Measurements from ENCODE around the gene PYHIN1.

The PYHIN1 gene

DNA sequence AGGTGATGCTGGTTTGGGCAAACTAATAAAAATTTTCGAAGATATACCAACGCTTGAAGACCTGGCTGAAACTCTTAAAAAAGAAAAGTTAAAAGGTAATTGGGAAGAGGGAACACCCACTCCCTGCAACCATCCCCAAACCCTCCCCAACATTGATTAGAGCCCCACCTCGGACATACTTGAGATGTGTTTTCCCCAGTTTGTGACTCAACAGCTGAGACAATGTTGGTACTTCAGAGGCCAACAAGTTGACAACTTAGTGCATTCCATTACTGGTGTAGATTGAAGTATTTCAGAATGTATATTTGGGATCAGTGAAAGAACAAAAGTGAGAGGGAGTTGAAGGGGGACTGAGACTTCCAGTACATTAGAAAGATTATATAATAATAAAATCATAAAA lies 83.5 kb downstream of the PYHIN1 start:
- no peak for ATAC-seq
- Mint-ChIP-seq H3K4me3 (peak overlapping the region; percentile 89), H3K27me3 (no peaks in the 10 kb centered on the region), H3K9me3 (no peaks in the 10 kb centered on the region), H3K4me1 (peaks cover 69% of the 10 kb centered on the region), H3K27ac (peak overlapping the region; percentile 76), H3K36me3 (peaks cover 85% of the 10 kb centered on the region)

- Mint-ChIP-seq H3K36me3 (peaks cover 85% of the 10 kb centered on the region), H3K4me1 (peaks cover 75% of the 10 kb centered on the region), H3K9me3 (no peaks in the 10 kb centered on the region), H3K4me3 (peak overlapping the region; percentile 70), H3K27ac (peak overlapping the region; percentile 76), H3K27me3 (no peaks in the 10 kb centered on the region)
- ATAC-seq: peak; percentile 100
Observed at GRCh38 chr1:159015440-159015909, 84.1 kb downstream of the PYHIN1 start.

GRCh38 chr1:159023723-159024122 lies 92.4 kb downstream of the PYHIN1 start:
- ATAC-seq: no peak
- no peaks in the 10 kb centered on the region for H3K27me3 Mint-ChIP-seq
- H3K27ac Mint-ChIP-seq: peak overlapping the region; percentile 43
- peaks cover 91% of the 10 kb centered on the region for H3K36me3 Mint-ChIP-seq
- peaks cover 8% of the 10 kb centered on the region for H3K9me3 Mint-ChIP-seq
- peaks cover 80% of the 10 kb centered on the region for H3K4me1 Mint-ChIP-seq
- H3K4me3 Mint-ChIP-seq: no peak overlapping the region

- Mint-ChIP-seq H3K4me1 (peaks cover 84% of the 10 kb centered on the region), H3K4me3 (no peak overlapping the region), H3K27ac (peak overlapping the region; percentile 78)
Observed at GRCh38 chr1:159025043-159025442, 93.7 kb downstream of the PYHIN1 start.

More at GRCh38 chr1:159025043-159025442, 93.7 kb downstream of the PYHIN1 start:
- Mint-ChIP-seq H3K36me3 (peaks cover 94% of the 10 kb centered on the region), H3K9me3 (peaks cover 8% of the 10 kb centered on the region), H3K27me3 (no peaks in the 10 kb centered on the region)
- ATAC-seq: no peak
